Muscle layer of duodenum (tissue), 2 donors: ENCODE data around the gene AANAT.

Source experiments
- H3K27ac ChIP-seq: one replicate; pipeline ENCODE4 v1.7.0; 2013; ENCODE audit warnings: mild to moderate bottlenecking, low read length
- H3K27me3 ChIP-seq: one replicate; pipeline ENCODE4 v1.7.0; 2013; ENCODE audit warnings: low read depth, mild to moderate bottlenecking, control low read depth, low read length
- H3K36me3 ChIP-seq, 2 donors: one replicate each; pipeline ENCODE4 v1.7.0; 2013; ENCODE audit warnings: low read length in 2 of 2, control low read depth in 1 of 2, mild to moderate bottlenecking in 1 of 2; ENCODE audit not compliant: insufficient read depth in 2 of 2, control insufficient read depth in 1 of 2
- H3K4me1 ChIP-seq, 2 donors: one replicate each; pipeline ENCODE4 v1.7.0; 2013; ENCODE audit warnings: low read length in 2 of 2, mild to moderate bottlenecking in 2 of 2, control low read depth in 1 of 2, moderate library complexity in 1 of 2; ENCODE audit not compliant: insufficient read depth in 2 of 2, control insufficient read depth in 1 of 2
- H3K4me3 ChIP-seq, 2 donors: one replicate each; pipeline ENCODE4 v1.7.0; 2013; ENCODE audit warnings: low read length in 2 of 2, low read depth in 1 of 2, mild to moderate bottlenecking in 1 of 2
- H3K9me3 ChIP-seq, 2 donors: one replicate each; pipeline ENCODE4 v1.7.0; 2013; ENCODE audit warnings: low read length in 2 of 2, control low read depth in 1 of 2, mild to moderate bottlenecking in 1 of 2; ENCODE audit not compliant: control insufficient read depth in 1 of 2
- donor health status: healthy.

AANAT gene

GRCh38 chr17:76515274-76515949 is 48.0 kb downstream of the AANAT start:
- H3K4me1 ChIP-seq = peaks cover 0 to 5% of the 10 kb centered on the region in 2 donors
- peak overlapping the region; percentile 45 for H3K27ac ChIP-seq
- H3K9me3 ChIP-seq = no peaks in the 10 kb centered on the region
- H3K27me3 ChIP-seq = no peaks in the 10 kb centered on the region
- H3K36me3 ChIP-seq = no peaks in the 10 kb centered on the region
- no peak overlapping the region for H3K4me3 ChIP-seq

- H3K36me3 ChIP-seq = no peaks in the 10 kb centered on the region
- no peaks in the 10 kb centered on the region for H3K27me3 ChIP-seq
- H3K4me1 ChIP-seq = peaks cover 0 to under 1% of the 10 kb centered on the region in 2 donors
- no peak overlapping the region for H3K4me3 ChIP-seq
- no peaks in the 10 kb centered on the region for H3K9me3 ChIP-seq
- no peak overlapping the region for H3K27ac ChIP-seq
Observed at GRCh38 chr17:76517638-76518038, 50.2 kb downstream of the AANAT start.

- no peaks in the 10 kb centered on the region for H3K36me3 ChIP-seq
- no peak overlapping the region for H3K27ac ChIP-seq
- H3K4me1 ChIP-seq = peaks cover 0 to 9% of the 10 kb centered on the region in 2 donors
- no peaks in the 10 kb centered on the region for H3K27me3 ChIP-seq
- H3K4me3 ChIP-seq = no peak overlapping the region
- H3K9me3 ChIP-seq = no peaks in the 10 kb centered on the region
Observed at GRCh38 chr17:76519048-76519966, 51.9 kb downstream of the AANAT start.
